Posterior vena cava (tissue), 2 donors: ENCODE measurements around the gene RPS15. TPM values are rescaled to one million over a fixed set of nuclear protein-coding genes. Genes with fewer than 3 reads are reported as not detected.

Experiments
- DNase-seq: peaks from one replicate; pipeline ENCODE4 v3.0.0-alpha.2; 2020; ENCODE audit warnings: low spot score
- intact Hi-C, 2 donors: fragments of 100-400 bp; cut with DNase I; formaldehyde crosslinking; loops; one replicate each; pipeline versions ENCODE4 v1.14.1 to v1.14.2; 2022 to 2023
- total RNA-seq, 2 donors: library from RNA; stranded (reverse); fragmentation: NEBNext Ultra II Directional; extraction: Animal tissue kit (Norgen Biotek cat#: 25700); gene quantifications; one replicate each; pipeline ENCODE4 v1.2.1, GENCODE V29; 2021
- donor health status: DM: yes; HTN: yes; CAD: no.
- donor health status: DM: yes; HTN: yes; CAD: no.

RPS15 gene
- total RNA-seq, 2 donors from 2014 or later, result 722 to 743 TPM

- intact Hi-C loops, result no loop called here
- DNase-seq, result no peak
Observed at GRCh38 chr19:1446713-1447481, 8.7 kb downstream of the RPS15 start.

- no peak for DNase-seq
- intact Hi-C loops, result no loop called here
Observed at GRCh38 chr19:1447504-1447903, 9.3 kb downstream of the RPS15 start.

- no peak for DNase-seq
- intact Hi-C loops, result loop anchor here in 1 of 2 donors (1.0 kb wide), 1 partner anchor 34 kb away; no protein-coding TSS in a partner anchor
Observed at GRCh38 chr19:1447944-1448343, 9.7 kb downstream of the RPS15 start.

GRCh38 chr19:1449467-1450442, 11.6 kb downstream of the RPS15 start, which contains the start of gene APC2:
TSS of gene APC2 (plus strand) at chr19:1450121. CDS start at chr19:1453002, 2,881 bp downstream.
- DNase-seq, result no peak
- intact Hi-C loops, result loop anchor here in 1 of 2 donors (10.0 kb wide), 1 partner anchor 165 kb away; the partner anchor contains the start of gene EFNA2

- intact Hi-C loops, result loop anchor here in 1 of 2 donors (10.0 kb wide), 1 partner anchor 166 kb away; the partner anchor contains the start of gene EFNA2
- no peak for DNase-seq
Observed at GRCh38 chr19:1450735-1451731, 12.8 kb downstream of the RPS15 start.

GRCh38 chr19:1451916-1452801, 14.0 kb downstream of the RPS15 start:
- intact Hi-C loops, result loop anchor here in 1 of 2 donors (10.0 kb wide), 1 partner anchor 167 kb away; the partner anchor contains the start of gene EFNA2
- DNase-seq, result no peak

GRCh38 chr19:1452802-1453524, 14.8 kb downstream of the RPS15 start:
- intact Hi-C loops, result loop anchor here in 1 of 2 donors (10.0 kb wide), 1 partner anchor 168 kb away; the partner anchor contains the start of gene EFNA2
- no peak for DNase-seq

GRCh38 chr19:1453525-1454364, 15.5 kb downstream of the RPS15 start:
- intact Hi-C loops, result loop anchor here in 1 of 2 donors (10.0 kb wide), 1 partner anchor 169 kb away; the partner anchor contains the start of gene EFNA2
- no peak for DNase-seq

- intact Hi-C loops, result loop anchor here in 1 of 2 donors (10.0 kb wide), 1 partner anchor 170 kb away; the partner anchor contains the start of gene EFNA2
- no peak for DNase-seq
Observed at GRCh38 chr19:1455002-1455335, 16.8 kb downstream of the RPS15 start.

GRCh38 chr19:1455336-1456120, 17.3 kb downstream of the RPS15 start:
- no peak for DNase-seq
- intact Hi-C loops, result loop anchor here in 1 of 2 donors (10.0 kb wide), 1 partner anchor 171 kb away; the partner anchor contains the start of gene EFNA2

GRCh38 chr19:1456121-1456900, 18.1 kb downstream of the RPS15 start:
- intact Hi-C loops, result loop anchor here in 1 of 2 donors (10.0 kb wide), 1 partner anchor 172 kb away; the partner anchor contains the start of gene EFNA2

GRCh38 chr19:1457031-1457739, 19.0 kb downstream of the RPS15 start:
- intact Hi-C loops, result loop anchor here in 1 of 2 donors (10.0 kb wide), 1 partner anchor 172 kb away; the partner anchor contains the start of gene EFNA2
- DNase-seq, result no peak

More at GRCh38 chr19:1456121-1456900, 18.1 kb downstream of the RPS15 start:
- DNase-seq, result no peak

GRCh38 chr19:1457892-1458291, 19.7 kb downstream of the RPS15 start:
- intact Hi-C loops, result loop anchor here in 1 of 2 donors (10.0 kb wide), 1 partner anchor 173 kb away; the partner anchor contains the start of gene EFNA2
- no peak for DNase-seq
